ENCODE results near the gene HBA1. TPM values are rescaled to one million over a fixed set of nuclear protein-coding genes. Genes with fewer than 3 reads are reported as not detected.

Gene HBA1
- total and polyA plus RNA-seq, 9 of the 15 experiments (the other 6 are each of a cell fraction or from before 2014, with no cell fraction given) = 128 to 2,388 (median 380) TPM

GRCh38 chr16:180681-181564, 4.4 kb downstream of the HBA1 start (continued):
- TF ChIP-seq RREB1 (CRISPR knock-in tag; IDR thresholded peaks at IDR 0.05) (peak; percentile 88; the same call in 1 of the 2 replicates), TARDBP (IDR thresholded peaks at IDR 0.05) (peak; percentile 82), ZNF830 (CRISPR knock-in tag; IDR thresholded peaks at IDR 0.05) (0 out of 2 replicates have a peak, but pooled peaks have one; percentile 80), ZNF583 (CRISPR knock-in tag; IDR thresholded peaks at IDR 0.05) (peak; percentile 78; the same call in 1 of the 2 replicates), RBM22 (IDR thresholded peaks at IDR 0.05; ENCODE audit: low read depth, low read length, poor library complexity, severe bottlenecking) (peak; percentile 88), ZNF740 (CRISPR knock-in tag; IDR thresholded peaks at IDR 0.05) (peak; percentile 97), ZNF740 (tag; IDR thresholded peaks at IDR 0.05) (no peak; a peak in 1 of 4 replicates), PURB (CRISPR knock-in tag; IDR thresholded peaks at IDR 0.05; ENCODE audit: low read depth) (0 out of 2 replicates have a peak, but pooled peaks have one; percentile 65), RUNX1 (IDR thresholded peaks at IDR 0.05; ENCODE audit: low read depth) (no peak), TGIF2 (CRISPR knock-in tag; IDR thresholded peaks at IDR 0.05) (peak; percentile 98), WHSC1 (IDR thresholded peaks at IDR 0.05; ENCODE audit: low read length) (no peak), SIN3B (IDR thresholded peaks at IDR 0.05; ENCODE audit: low read depth) (0 out of 2 replicates have a peak, but pooled peaks have one; percentile 48), ZBED1 (IDR thresholded peaks at IDR 0.05) (peak; percentile 41; the same call in 1 of the 2 replicates), ZNF121 (CRISPR knock-in tag; conservative IDR thresholded peaks at IDR 0.05) (peak; percentile 77)
- TF ChIP-seq, protein P1, sequence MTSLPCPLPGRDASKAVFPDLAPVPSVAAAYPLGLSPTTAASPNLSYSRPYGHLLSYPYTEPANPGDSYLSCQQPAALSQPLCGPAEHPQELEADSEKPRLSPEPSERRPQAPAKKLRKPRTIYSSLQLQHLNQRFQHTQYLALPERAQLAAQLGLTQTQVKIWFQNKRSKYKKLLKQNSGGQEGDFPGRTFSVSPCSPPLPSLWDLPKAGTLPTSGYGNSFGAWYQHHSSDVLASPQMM (CRISPR knock-in tag; IDR thresholded peaks at IDR 0.05) = no peak
- TF ChIP-seq, protein P2, sequence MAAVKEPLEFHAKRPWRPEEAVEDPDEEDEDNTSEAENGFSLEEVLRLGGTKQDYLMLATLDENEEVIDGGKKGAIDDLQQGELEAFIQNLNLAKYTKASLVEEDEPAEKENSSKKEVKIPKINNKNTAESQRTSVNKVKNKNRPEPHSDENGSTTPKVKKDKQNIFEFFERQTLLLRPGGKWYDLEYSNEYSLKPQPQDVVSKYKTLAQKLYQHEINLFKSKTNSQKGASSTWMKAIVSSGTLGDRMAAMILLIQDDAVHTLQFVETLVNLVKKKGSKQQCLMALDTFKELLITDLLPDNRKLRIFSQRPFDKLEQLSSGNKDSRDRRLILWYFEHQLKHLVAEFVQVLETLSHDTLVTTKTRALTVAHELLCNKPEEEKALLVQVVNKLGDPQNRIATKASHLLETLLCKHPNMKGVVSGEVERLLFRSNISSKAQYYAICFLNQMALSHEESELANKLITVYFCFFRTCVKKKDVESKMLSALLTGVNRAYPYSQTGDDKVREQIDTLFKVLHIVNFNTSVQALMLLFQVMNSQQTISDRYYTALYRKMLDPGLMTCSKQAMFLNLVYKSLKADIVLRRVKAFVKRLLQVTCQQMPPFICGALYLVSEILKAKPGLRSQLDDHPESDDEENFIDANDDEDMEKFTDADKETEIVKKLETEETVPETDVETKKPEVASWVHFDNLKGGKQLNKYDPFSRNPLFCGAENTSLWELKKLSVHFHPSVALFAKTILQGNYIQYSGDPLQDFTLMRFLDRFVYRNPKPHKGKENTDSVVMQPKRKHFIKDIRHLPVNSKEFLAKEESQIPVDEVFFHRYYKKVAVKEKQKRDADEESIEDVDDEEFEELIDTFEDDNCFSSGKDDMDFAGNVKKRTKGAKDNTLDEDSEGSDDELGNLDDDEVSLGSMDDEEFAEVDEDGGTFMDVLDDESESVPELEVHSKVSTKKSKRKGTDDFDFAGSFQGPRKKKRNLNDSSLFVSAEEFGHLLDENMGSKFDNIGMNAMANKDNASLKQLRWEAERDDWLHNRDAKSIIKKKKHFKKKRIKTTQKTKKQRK (IDR thresholded peaks at IDR 0.05; ENCODE audit: borderline replicate concordance, low read depth, low read length) = no peak
- TF ChIP-seq, protein P3, sequence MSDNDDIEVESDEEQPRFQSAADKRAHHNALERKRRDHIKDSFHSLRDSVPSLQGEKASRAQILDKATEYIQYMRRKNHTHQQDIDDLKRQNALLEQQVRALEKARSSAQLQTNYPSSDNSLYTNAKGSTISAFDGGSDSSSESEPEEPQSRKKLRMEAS (CRISPR knock-in tag; IDR thresholded peaks at IDR 0.05) = peak; percentile 100
